Neural cell (in vitro differentiated cells): ENCODE data around the gene FAM163B. TPM values are rescaled to one million over a fixed set of nuclear protein-coding genes. Genes with fewer than 3 reads are reported as not detected.

Source experiments
- H2AFZ ChIP-seq: fragments of 200-600, 300-800 bp; sonication (generic), shearing (Covaris generic); 2 replicates; pipeline ENCODE4 v1.6.0; 2014; ENCODE audit warnings: low read depth, mild to moderate bottlenecking, antibody characterized with exemption, low read length, moderate library complexity
- H3F3A ChIP-seq: fragments of 200-600 bp; shearing (Covaris generic); 2 replicates; pipeline ENCODE4 v1.6.1; 2016; ENCODE audit warnings: mild to moderate bottlenecking, moderate library complexity, mixed read lengths, antibody characterized with exemption, low read length; ENCODE audit not compliant: insufficient read depth, poor library complexity, severe bottlenecking
- H3K27ac ChIP-seq: fragments of 200-600, 300-800 bp; sonication (generic), shearing (Covaris generic); 2 replicates; pipeline ENCODE4 v1.5.1; 2014; ENCODE audit warnings: mild to moderate bottlenecking, low read length, moderate library complexity
- H3K27me3 ChIP-seq: fragments of 300-800, 200-600 bp; sonication (generic), shearing (Covaris generic); 2 replicates; pipeline ENCODE4 v1.6.0; 2014; ENCODE audit warnings: mild to moderate bottlenecking, low read depth, low read length, moderate library complexity; ENCODE audit not compliant: insufficient read depth
- H3K36me3 ChIP-seq: fragments of 300-800, 200-600 bp; sonication (generic), shearing (Covaris generic); 2 replicates; pipeline ENCODE4 v1.5.1; 2014; ENCODE audit warnings: mild to moderate bottlenecking, antibody characterized with exemption, low read length, moderate library complexity; ENCODE audit not compliant: insufficient read depth
- H3K4me2 ChIP-seq: fragments of 300-800, 200-600 bp; sonication (generic), shearing (Covaris generic); 2 replicates; pipeline ENCODE4 v1.6.0; 2014; ENCODE audit warnings: mild to moderate bottlenecking, low read length
- H3K4me3 ChIP-seq: fragments of 300-800, 200-600 bp; sonication (generic), shearing (Covaris generic); 2 replicates; pipeline ENCODE4 v1.5.1; 2014; ENCODE audit warnings: mild to moderate bottlenecking, low read length, moderate library complexity
- H3K79me2 ChIP-seq: fragments of 200-600 bp; shearing (Covaris generic); replicated peaks from 2 replicates; pipeline ENCODE4 v1.6.0; 2014; ENCODE audit warnings: mild to moderate bottlenecking, low read length, moderate library complexity; ENCODE audit not compliant: insufficient read depth
- H3K9ac ChIP-seq: fragments of 300-800, 200-600 bp; sonication (generic), shearing (Covaris generic); 2 replicates; pipeline ENCODE4 v1.6.1; 2016; ENCODE audit warnings: mild to moderate bottlenecking, low read length, mixed read lengths
- H3K9me2 ChIP-seq: fragments of 200-600 bp; shearing (Covaris generic); 2 replicates; pipeline ENCODE4 v1.6.1; 2016; ENCODE audit warnings: mild to moderate bottlenecking, low read length, mixed read lengths; ENCODE audit not compliant: insufficient read depth
- H3K9me3 ChIP-seq: fragments of 200-600, 300-800 bp; sonication (generic), shearing (Covaris generic); 2 replicates; pipeline ENCODE4 v1.6.1; 2016; ENCODE audit warnings: mild to moderate bottlenecking, mixed run types, low read length, moderate library complexity, mixed read lengths
- H4K20me1 ChIP-seq: fragments of 200-600 bp; shearing (Covaris generic); 2 replicates; pipeline ENCODE4 v1.6.1; 2016; ENCODE audit warnings: mild to moderate bottlenecking, mixed run types; ENCODE audit not compliant: insufficient read depth
- CTCF ChIP-seq: fragments of 450-650 bp; IDR thresholded peaks from 2 replicates; pipeline ENCODE4 v1.5.1; 2014; ENCODE audit warnings: antibody characterized with exemption, mild to moderate bottlenecking, moderate library complexity; ENCODE audit not compliant: poor library complexity, severe bottlenecking
- EP300 ChIP-seq: fragments of 450-650 bp; conservative IDR thresholded peaks from 2 replicates; pipeline ENCODE4 v1.6.1; 2014; ENCODE audit warnings: antibody characterized with exemption, mild to moderate bottlenecking, moderate library complexity; ENCODE audit not compliant: poor library complexity, severe bottlenecking
- EZH2 ChIP-seq: fragments of 200-600, 300-800 bp; shearing (Covaris generic), sonication (generic); IDR thresholded peaks from 2 replicates; pipeline ENCODE4 v1.6.1; 2014; ENCODE audit warnings: antibody characterized with exemption, low read length, borderline replicate concordance, mild to moderate bottlenecking; ENCODE audit not compliant: insufficient read depth, poor library complexity, severe bottlenecking
- MXI1 ChIP-seq: fragments of 450-650 bp; conservative IDR thresholded peaks from 2 replicates; pipeline ENCODE4 v1.6.1; 2014; ENCODE audit warnings: antibody characterized with exemption, mild to moderate bottlenecking; ENCODE audit not compliant: poor library complexity, severe bottlenecking
- POLR2AphosphoS5 ChIP-seq: IDR thresholded peaks from 2 replicates; pipeline ENCODE4 v1.6.1; 2012
- RAD21 ChIP-seq: fragments of 450-650 bp; conservative IDR thresholded peaks from 2 replicates; pipeline ENCODE4 v1.6.1; 2014; ENCODE audit warnings: antibody characterized with exemption, mild to moderate bottlenecking, moderate library complexity
- REST ChIP-seq: IDR thresholded peaks from 2 replicates; pipeline ENCODE4 v1.6.1; 2012; ENCODE audit warnings: borderline replicate concordance
- SMC3 ChIP-seq: fragments of 450-650 bp; conservative IDR thresholded peaks from 2 replicates; pipeline ENCODE4 v1.6.1; 2014; ENCODE audit warnings: antibody characterized with exemption, mild to moderate bottlenecking, moderate library complexity; ENCODE audit not compliant: poor library complexity
- TAF1 ChIP-seq: IDR thresholded peaks from 2 replicates; pipeline ENCODE4 v1.6.1; 2012; ENCODE audit warnings: low read depth
- polyA plus RNA-seq: library from polyadenylated mRNA; depleted of rRNA; stranded (reverse); fragments of >200 nt; gene quantifications from 2 replicates; pipeline ENCODE4 v1.2.3, GENCODE V29; 2014

FAM163B gene
- polyA plus RNA-seq, 1 donor from 2014 or later: 1.5 TPM

- Histone ChIP-seq H3K4me2 (no peak overlapping the region), H3K9me3 (no peaks in the 10 kb centered on the region), H3K9ac (no peak overlapping the region), H3K79me2 (no peaks in the 10 kb centered on the region), H3K27me3 (no peaks in the 10 kb centered on the region), H3F3A (no peaks in the 10 kb centered on the region), H3K9me2 (no peaks in the 10 kb centered on the region), H3K27ac (no peak overlapping the region), H3K36me3 (no peaks in the 10 kb centered on the region), H3K4me3 (no peak overlapping the region), H2AFZ (no peak overlapping the region), H4K20me1 (no peaks in the 10 kb centered on the region)
- TF ChIP-seq RAD21 (no peak), TAF1 (no peak)
These were observed 10.2 kb downstream of the FAM163B start for GRCh38 chr9:133598978-133599377.

- Histone ChIP-seq H2AFZ (no peak overlapping the region), H3K4me3 (no peak overlapping the region), H3K27me3 (no peaks in the 10 kb centered on the region), H3K27ac (no peak overlapping the region), H3F3A (no peaks in the 10 kb centered on the region), H3K9ac (no peak overlapping the region), H3K9me2 (no peaks in the 10 kb centered on the region), H3K9me3 (no peaks in the 10 kb centered on the region), H4K20me1 (no peaks in the 10 kb centered on the region), H3K36me3 (no peaks in the 10 kb centered on the region), H3K79me2 (no peaks in the 10 kb centered on the region), H3K4me2 (no peak overlapping the region)
- no peak for TF ChIP-seq MXI1
- TF ChIP-seq REST: no peak
- no peak for TF ChIP-seq TAF1
- no peak for TF ChIP-seq CTCF
- no peak for TF ChIP-seq EZH2
- no peak for TF ChIP-seq RAD21
- no peak for TF ChIP-seq SMC3
- no peak for TF ChIP-seq POLR2AphosphoS5
- no peak for TF ChIP-seq EP300
These were observed 11.8 kb downstream of the FAM163B start for GRCh38 chr9:133597316-133597957.

GRCh38 chr9:133595910-133596309 is 13.3 kb downstream of the FAM163B start:
- TF ChIP-seq REST (no peak), RAD21 (no peak), CTCF (no peak), SMC3 (no peak), EP300 (no peak), POLR2AphosphoS5 (no peak), EZH2 (no peak), MXI1 (no peak), TAF1 (no peak)
- H3K9me3 ChIP-seq: no peaks in the 10 kb centered on the region
- H3K9ac ChIP-seq: no peak overlapping the region
- no peaks in the 10 kb centered on the region for H3F3A ChIP-seq
- H2AFZ ChIP-seq: no peak overlapping the region
- no peaks in the 10 kb centered on the region for H4K20me1 ChIP-seq
- no peaks in the 10 kb centered on the region for H3K36me3 ChIP-seq
- H3K4me3 ChIP-seq: no peak overlapping the region
- no peak overlapping the region for H3K4me2 ChIP-seq
- H3K9me2 ChIP-seq: no peaks in the 10 kb centered on the region
- H3K27me3 ChIP-seq: no peaks in the 10 kb centered on the region
- no peak overlapping the region for H3K27ac ChIP-seq
- H3K79me2 ChIP-seq: no peaks in the 10 kb centered on the region
